ENCODE results near the gene ATG101.

ATG101 gene

GRCh38 chr12:52086944-52087835, 17.4 kb downstream of the ATG101 start:
- TF ChIP-seq CSRNP3 (CRISPR knock-in tag; IDR thresholded peaks at IDR 0.05): no peak
- ATAC-seq: no peak

DNA sequence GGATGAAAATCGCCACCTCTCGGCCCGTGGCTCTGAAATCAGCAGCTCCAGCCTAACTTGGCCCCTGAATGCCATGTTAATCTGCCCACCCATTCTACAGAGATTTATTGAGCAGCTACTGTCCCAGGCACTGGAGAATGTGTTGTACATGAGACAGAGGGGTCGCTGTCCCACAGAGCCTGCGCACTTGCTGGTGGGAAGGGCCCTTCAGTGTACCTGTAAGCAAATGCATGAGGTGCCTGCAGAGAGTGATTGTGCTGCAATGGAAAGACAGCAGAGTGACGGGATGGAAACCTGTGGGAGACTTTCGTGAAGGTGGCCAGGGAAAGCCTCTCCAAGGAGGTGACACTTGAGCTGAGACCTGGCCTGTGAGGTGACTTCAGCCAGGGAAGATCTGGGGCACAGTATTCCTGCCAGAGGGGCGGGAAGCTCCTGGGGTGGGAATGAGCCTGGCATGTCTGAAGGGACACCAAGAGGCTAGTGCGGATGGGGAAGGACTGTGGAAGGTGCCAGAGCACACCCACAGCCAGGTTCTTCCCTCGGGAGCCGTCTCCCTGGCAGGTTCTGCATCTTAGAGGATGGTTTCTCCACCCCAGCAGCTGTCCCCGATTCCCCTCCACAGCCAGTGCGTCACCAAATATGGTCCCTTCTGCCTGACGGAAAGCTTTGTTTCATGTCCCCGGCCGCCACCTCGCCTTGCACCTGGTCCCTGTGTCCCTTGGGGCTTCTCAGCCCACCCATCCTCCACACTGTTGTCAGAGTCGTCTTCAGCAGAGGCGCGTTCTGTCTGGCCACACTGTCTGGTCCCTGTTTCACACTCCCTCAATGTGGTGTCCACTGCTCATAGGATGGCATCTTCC, 18.4 kb downstream of the ATG101 start:
- no peak for ATAC-seq
- no peak for TF ChIP-seq ZNF565 (CRISPR knock-in tag; conservative IDR thresholded peaks at IDR 0.05; ENCODE audit: low read depth)
- no peak for TF ChIP-seq BACH2 (CRISPR knock-in tag; IDR thresholded peaks at IDR 0.05; ENCODE audit: borderline replicate concordance)
- no peak for TF ChIP-seq GLIS3 (CRISPR knock-in tag; IDR thresholded peaks at IDR 0.05)
- no peak for TF ChIP-seq ISL1 (CRISPR knock-in tag; IDR thresholded peaks at IDR 0.05)
- TF ChIP-seq CSDC2 (CRISPR knock-in tag; IDR thresholded peaks at IDR 0.05): no peak
- no peak for TF ChIP-seq CSRNP3 (CRISPR knock-in tag; IDR thresholded peaks at IDR 0.05)
- no peak for TF ChIP-seq TCF4 (CRISPR knock-in tag; IDR thresholded peaks at IDR 0.05; ENCODE audit: borderline replicate concordance)
- TF ChIP-seq PPARA (CRISPR knock-in tag; IDR thresholded peaks at IDR 0.05; ENCODE audit: borderline replicate concordance): no peak
- TF ChIP-seq, protein P1, sequence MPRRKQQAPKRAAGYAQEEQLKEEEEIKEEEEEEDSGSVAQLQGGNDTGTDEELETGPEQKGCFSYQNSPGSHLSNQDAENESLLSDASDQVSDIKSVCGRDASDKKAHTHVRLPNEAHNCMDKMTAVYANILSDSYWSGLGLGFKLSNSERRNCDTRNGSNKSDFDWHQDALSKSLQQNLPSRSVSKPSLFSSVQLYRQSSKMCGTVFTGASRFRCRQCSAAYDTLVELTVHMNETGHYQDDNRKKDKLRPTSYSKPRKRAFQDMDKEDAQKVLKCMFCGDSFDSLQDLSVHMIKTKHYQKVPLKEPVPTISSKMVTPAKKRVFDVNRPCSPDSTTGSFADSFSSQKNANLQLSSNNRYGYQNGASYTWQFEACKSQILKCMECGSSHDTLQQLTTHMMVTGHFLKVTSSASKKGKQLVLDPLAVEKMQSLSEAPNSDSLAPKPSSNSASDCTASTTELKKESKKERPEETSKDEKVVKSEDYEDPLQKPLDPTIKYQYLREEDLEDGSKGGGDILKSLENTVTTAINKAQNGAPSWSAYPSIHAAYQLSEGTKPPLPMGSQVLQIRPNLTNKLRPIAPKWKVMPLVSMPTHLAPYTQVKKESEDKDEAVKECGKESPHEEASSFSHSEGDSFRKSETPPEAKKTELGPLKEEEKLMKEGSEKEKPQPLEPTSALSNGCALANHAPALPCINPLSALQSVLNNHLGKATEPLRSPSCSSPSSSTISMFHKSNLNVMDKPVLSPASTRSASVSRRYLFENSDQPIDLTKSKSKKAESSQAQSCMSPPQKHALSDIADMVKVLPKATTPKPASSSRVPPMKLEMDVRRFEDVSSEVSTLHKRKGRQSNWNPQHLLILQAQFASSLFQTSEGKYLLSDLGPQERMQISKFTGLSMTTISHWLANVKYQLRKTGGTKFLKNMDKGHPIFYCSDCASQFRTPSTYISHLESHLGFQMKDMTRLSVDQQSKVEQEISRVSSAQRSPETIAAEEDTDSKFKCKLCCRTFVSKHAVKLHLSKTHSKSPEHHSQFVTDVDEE (CRISPR knock-in tag; IDR thresholded peaks at IDR 0.05): no peak
- no peak for TF ChIP-seq CREB5 (CRISPR knock-in tag; IDR thresholded peaks at IDR 0.05; ENCODE audit: low read depth)
- no peak for TF ChIP-seq OSR1 (CRISPR knock-in tag; IDR thresholded peaks at IDR 0.05)

DNA sequence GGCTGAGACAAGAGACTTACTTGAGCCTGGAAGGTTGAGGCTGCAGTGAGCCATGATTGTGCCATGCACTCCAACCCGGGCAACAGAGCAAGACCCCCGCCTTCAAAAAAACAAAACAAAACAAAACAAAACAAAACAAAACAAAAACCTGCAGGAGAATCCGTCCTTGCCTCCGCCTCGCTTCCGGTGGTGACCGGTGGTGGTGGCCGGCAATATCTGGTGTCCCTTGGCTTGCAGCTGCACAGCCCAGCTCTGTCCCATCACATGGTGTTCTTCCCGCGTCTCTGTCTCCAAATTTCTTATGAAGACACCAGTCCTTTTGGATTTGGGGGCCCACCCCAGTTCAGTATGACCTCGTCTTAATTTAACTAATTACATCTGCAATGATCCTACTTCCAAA, 19.7 kb downstream of the ATG101 start:
- TF ChIP-seq ARNTL (CRISPR knock-in tag; IDR thresholded peaks at IDR 0.05; ENCODE audit: borderline replicate concordance, low read depth) (no peak), TCF4 (CRISPR knock-in tag; IDR thresholded peaks at IDR 0.05; ENCODE audit: borderline replicate concordance) (no peak), BACH2 (CRISPR knock-in tag; IDR thresholded peaks at IDR 0.05; ENCODE audit: borderline replicate concordance) (no peak), ZFP30 (CRISPR knock-in tag; IDR thresholded peaks at IDR 0.05) (no peak), CSRNP3 (CRISPR knock-in tag; IDR thresholded peaks at IDR 0.05) (no peak), ZNF565 (CRISPR knock-in tag; conservative IDR thresholded peaks at IDR 0.05; ENCODE audit: low read depth) (no peak), RARB (CRISPR knock-in tag; IDR thresholded peaks at IDR 0.05) (no peak), ZNF70 (CRISPR knock-in tag; IDR thresholded peaks at IDR 0.05) (no peak)
- no peak for ATAC-seq

- no peak for ATAC-seq
- TF ChIP-seq ESRRG (CRISPR knock-in tag; IDR thresholded peaks at IDR 0.05) (no peak), CREB5 (CRISPR knock-in tag; IDR thresholded peaks at IDR 0.05; ENCODE audit: low read depth) (no peak), ZNF565 (CRISPR knock-in tag; conservative IDR thresholded peaks at IDR 0.05; ENCODE audit: low read depth) (no peak), ZNF8 (CRISPR knock-in tag; IDR thresholded peaks at IDR 0.05) (no peak), CSRNP3 (CRISPR knock-in tag; IDR thresholded peaks at IDR 0.05) (no peak), GLIS3 (CRISPR knock-in tag; IDR thresholded peaks at IDR 0.05) (no peak), BACH2 (CRISPR knock-in tag; IDR thresholded peaks at IDR 0.05; ENCODE audit: borderline replicate concordance) (no peak)
- TF ChIP-seq, protein P1 (CRISPR knock-in tag; IDR thresholded peaks at IDR 0.05): no peak
Measured at GRCh38 chr12:52090291-52090690, 20.5 kb downstream of the ATG101 start.
